GM20431 (cell line): ENCODE measurements around the gene CT45A8.
"Not testable (repeated sequence)": the region's sequence is repeated elsewhere in the genome, so short reads cannot be mapped to it uniquely, and the experiment has no call there.

Experiments used
- in situ Hi-C: fragments of 300-500 bp; cut with MseI, MboI; formaldehyde crosslinking; loops from one replicate; pipeline ENCODE4 v1.15.0; 2020; ENCODE audit warnings: low sequenced_read_pairs; ENCODE audit not compliant: unreplicated experiment

CT45A8 gene

GRCh38 chrX:135854438-135854837, at the start of gene CT45A8:
CT45A8 (minus strand) TSS chrX:135854538; CDS start chrX:135850783, 3,755 bp downstream.
- in situ Hi-C loops: not testable (repeated sequence)

GRCh38 chrX:135893294-135893817, 39.0 kb upstream of the CT45A8 start, which contains the start of the genes CT45A10 and SAGE1:
CT45A10 (minus strand) TSS chrX:135893444; CDS start chrX:135885344, 8,100 bp downstream.
SAGE1 (plus strand) TSS chrX:135893716; CDS start chrX:135896243, 2,527 bp downstream.
- in situ Hi-C loops: no loop called here

- in situ Hi-C loops: no loop called here
Measured at GRCh38 chrX:135892781-135893180, 38.4 kb upstream of the CT45A8 start.

GRCh38 chrX:135890087-135890585, 35.8 kb upstream of the CT45A8 start:
- in situ Hi-C loops: no loop called here

- in situ Hi-C loops: not testable (repeated sequence)
Measured at GRCh38 chrX:135888976-135889375, 34.6 kb upstream of the CT45A8 start.

GRCh38 chrX:135888230-135888629, 33.9 kb upstream of the CT45A8 start:
- in situ Hi-C loops: not testable (repeated sequence)

- in situ Hi-C loops: not testable (repeated sequence)
Measured at GRCh38 chrX:135882741-135883140, 28.4 kb upstream of the CT45A8 start.

GRCh38 chrX:135871712-135872111, 17.4 kb upstream of the CT45A8 start, which contains the start of gene CT45A9:
CT45A9 (minus strand) TSS chrX:135871812; CDS start chrX:135868061, 3,751 bp downstream.
- in situ Hi-C loops: not testable (repeated sequence)

- in situ Hi-C loops: not testable (repeated sequence)
Measured at GRCh38 chrX:135837180-135837579, 17.2 kb downstream of the CT45A8 start, which contains the start of gene CT45A7. CT45A7 (minus strand) TSS chrX:135837280; CDS start chrX:135833533, 3,747 bp downstream.

- in situ Hi-C loops: not testable (repeated sequence)
Measured at GRCh38 chrX:135819912-135820311, 34.4 kb downstream of the CT45A8 start, which contains the start of gene CT45A2. CT45A2 (minus strand) TSS chrX:135820012; CDS start chrX:135816265, 3,747 bp downstream.

- in situ Hi-C loops: not testable (repeated sequence)
Measured at GRCh38 chrX:135802687-135803086, 51.7 kb downstream of the CT45A8 start, which contains the start of gene CT45A6. CT45A6 (minus strand) TSS chrX:135802787; CDS start chrX:135798993, 3,794 bp downstream.
